Esophagus mucosa (tissue), 1 donor: ENCODE data around the gene STAB2. TPM values are rescaled to one million over a fixed set of nuclear protein-coding genes. Genes with fewer than 3 reads are reported as not detected.
"Not testable (repeated sequence)": the region's sequence is repeated elsewhere in the genome, so short reads cannot be mapped to it uniquely, and the experiment has no call there.

Experiments used
- ATAC-seq: fragments of 200-7000 bp; cut with Tn5 transposase; one replicate; pipeline ENCODE4 v1.9.1; 2020
- total RNA-seq: library from RNA; stranded (reverse); gene quantifications from one replicate; pipeline ENCODE4 v1.2.4, GENCODE V29; 2023
- donor health status: DM: yes; HTN: yes; CAD: no.

The STAB2 gene
- total RNA-seq, 1 donor from 2014 or later, result 0.16 TPM

- no peak for ATAC-seq
Measured at GRCh38 chr12:103588680-103589079, 1.6 kb downstream of the STAB2 start.

GRCh38 chr12:103589517-103589916 lies 2.4 kb downstream of the STAB2 start:
- ATAC-seq, result no peak

DNA sequence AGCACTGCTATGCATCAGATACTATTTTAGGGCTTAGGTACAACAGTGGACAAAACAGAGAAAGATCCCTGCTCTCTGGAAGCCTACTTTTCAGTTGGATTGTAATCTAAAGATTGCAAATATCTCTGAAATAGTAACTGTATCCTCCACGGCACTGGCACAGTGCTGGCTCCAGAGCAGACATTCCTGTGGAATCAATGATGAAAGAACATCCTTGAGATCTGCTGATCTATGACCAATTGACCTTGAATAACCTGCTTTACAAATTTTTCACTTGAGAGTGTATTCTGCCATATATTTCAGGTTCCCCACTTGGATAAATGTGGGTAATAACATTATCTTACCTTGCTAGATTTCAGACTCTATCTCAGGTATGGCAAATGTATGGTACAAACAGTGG lies 3.2 kb downstream of the STAB2 start:
- ATAC-seq, result no peak

GRCh38 chr12:103596981-103597380 lies 9.9 kb downstream of the STAB2 start:
- ATAC-seq, result no peak

- no peak for ATAC-seq
Measured at GRCh38 chr12:103599274-103599673, 12.2 kb downstream of the STAB2 start.

GRCh38 chr12:103600967-103601728 lies 14.1 kb downstream of the STAB2 start:
- no peak for ATAC-seq

DNA sequence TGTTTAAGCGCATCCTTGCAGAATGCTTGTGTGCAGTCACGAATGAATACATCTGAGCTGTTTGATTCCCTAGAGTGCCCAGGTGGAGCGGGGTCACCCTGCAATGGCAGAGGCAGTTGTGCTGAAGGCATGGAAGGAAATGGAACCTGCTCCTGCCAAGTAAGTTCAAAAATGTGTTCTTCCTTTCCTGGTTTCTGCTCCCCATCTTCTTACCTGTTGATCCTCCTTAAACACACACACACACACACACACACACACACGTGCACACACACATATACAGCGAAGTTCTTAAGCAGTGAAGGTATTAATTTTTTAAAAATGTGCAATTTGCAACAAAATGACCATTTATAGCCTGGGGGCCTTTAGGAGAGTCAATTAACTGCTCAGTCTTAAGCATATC lies 33.3 kb downstream of the STAB2 start:
- ATAC-seq, result no peak

- no peak for ATAC-seq
Measured at GRCh38 chr12:103623716-103624115, 36.6 kb downstream of the STAB2 start.

- ATAC-seq, result peak; percentile 85
Measured at GRCh38 chr12:103626498-103626897, 39.4 kb downstream of the STAB2 start.

DNA sequence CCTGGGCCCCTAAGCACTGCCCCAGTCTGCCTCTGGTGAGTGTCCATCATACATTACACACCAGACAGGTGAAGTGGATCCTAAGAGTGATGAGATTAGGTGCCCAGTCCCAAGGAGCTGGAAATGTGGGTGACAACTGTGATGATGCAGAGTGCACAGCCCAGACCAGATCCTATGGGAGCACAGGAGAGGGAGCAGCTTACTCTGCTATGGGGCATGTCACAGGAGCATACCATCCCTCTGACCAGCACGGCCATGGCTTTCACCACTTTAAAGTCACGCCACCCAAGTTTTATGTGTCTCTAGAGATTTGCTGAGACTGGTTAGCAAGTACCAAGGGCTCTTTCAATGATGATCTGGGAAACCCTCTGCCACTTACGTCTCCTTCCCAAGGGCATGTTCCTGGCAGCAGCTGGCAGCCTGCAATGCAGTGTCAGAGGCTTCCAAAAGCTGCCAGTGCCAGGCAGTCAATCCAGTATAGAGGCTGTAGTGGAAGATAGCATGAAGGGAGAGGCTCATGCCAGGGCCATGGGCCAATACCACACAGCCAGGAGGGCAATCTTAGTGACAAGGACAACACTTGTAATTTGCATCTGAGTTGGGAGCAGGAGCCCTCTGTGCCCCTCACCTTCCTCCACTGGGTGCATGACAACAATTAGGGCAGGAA lies 40.2 kb downstream of the STAB2 start:
- no peak for ATAC-seq

DNA sequence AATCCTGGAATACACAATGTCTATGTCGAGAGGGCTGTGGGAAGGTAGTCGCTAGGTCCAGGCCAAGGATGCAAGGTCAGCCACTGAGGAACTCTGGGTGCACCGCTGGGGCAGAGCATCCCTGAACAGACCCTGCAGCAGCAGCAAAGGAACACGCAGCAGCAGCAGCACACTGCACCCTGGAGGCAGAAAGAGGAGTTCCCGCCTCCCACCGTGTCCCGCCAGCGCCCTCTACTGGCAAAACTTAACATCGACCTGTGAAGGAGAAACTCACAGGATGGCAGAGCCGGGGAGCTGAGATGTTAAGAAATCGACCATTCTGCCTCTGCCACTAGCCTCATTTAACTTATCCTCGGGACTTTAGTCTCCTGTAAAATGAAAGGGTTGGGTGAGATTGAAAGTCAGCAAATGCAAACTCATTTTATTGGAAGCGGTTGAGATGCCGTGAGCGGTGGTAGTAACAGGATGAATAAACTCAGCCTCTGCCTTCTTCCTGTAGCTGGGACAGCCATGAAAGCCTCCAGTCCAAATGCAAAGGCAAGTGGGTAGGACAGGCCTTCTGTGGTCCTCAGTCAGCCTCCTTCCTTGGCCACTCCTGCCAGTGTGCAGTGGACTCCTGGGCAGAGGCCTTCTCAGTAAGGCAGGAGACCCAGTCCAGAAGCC lies 45.6 kb downstream of the STAB2 start:
- peak; percentile 83 for ATAC-seq

DNA sequence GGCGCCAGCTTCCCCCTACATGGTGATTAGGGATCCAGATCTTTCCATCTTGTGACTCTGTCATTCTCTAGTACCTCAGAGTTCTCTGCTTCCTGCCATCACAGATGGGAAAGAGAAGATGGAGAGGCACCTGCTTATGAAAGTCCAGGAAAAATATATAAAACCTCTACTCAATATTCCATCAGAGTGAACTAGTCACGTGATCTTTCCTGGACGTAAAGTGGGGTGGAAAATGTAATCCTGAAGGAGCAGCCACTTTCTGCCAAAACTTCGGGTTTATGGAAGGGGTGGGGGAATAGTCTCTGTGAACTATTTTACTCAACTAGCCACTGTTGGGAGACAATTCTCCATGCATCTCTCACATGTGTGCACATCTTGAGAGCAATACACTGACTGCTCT lies 47.7 kb downstream of the STAB2 start:
- no peak for ATAC-seq

DNA sequence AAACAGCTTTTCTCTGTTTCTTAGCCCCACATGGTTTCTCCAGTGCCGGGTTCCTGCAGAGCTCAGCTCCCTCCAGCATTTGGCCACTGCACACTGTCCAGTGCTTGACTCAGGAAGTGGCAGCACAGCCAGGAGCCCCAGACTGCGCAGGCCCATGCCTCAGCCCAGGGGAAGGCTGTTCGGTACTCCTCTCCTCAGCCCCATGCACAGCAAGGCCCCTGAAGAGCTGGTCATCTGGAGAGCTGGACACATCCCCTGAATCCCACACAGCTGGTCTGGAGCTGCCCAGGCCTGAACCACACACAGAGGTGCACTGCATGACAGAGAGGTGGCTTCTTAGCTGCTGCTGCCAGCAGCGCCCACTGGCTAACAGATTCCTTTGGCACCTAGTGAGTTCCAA lies 48.3 kb downstream of the STAB2 start:
- ATAC-seq, result no peak

- no peak for ATAC-seq
Measured at GRCh38 chr12:103637021-103637420, 49.9 kb downstream of the STAB2 start.

DNA sequence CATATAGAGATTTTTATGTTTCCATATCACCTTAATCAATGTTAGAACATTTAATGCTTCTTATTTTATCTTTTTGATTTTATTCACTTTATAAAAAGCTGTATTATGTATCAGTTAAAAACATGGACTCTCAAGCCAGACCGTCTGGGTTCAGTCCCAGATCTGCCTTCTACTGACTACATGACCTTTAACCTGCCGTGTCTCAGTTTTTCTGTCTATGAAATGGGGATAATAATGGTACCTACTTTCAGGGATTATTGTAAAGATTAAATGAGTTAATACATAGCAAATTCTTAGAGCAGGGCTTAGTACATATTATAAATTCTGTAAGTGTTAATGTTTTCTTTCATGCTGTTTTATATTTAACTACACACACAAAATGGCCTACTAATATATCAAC lies 50.4 kb downstream of the STAB2 start:
- no peak for ATAC-seq

DNA sequence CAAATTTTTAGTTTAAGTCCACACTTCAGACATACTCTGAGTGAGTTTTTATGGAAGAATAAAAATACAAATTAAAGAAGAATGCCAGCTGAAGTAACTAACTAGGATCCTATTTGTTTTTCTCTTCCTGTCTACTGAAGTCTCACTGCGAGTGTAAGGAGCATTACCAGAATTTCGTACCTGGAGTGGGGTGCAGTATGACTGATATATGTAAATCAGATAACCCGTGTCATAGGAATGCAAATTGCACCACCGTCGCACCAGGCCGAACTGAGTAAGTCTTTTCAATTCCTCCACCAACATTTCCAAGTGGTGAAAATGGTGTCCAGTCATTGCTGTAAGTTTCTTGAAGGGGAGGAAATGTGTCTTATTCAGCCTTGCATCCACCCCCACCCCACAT lies 52.9 kb downstream of the STAB2 start:
- ATAC-seq, result no peak

DNA sequence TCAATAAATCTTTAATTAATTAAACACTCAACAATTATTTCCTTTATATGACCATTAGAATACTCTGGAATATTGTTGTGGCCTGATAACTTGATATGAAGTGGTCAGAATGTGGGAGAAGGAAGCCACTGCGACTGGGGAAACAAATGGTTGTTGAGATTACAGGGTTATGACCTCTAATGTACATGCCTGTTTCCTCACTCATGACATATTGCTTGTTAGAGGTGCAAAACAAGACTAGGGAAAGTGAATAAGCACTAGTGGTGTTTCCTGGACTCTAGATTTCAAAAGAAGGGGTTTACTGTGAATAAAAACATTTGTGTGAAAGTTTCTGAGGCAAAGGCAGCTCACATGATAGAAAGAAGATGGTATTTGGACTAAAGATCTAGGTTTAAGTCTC lies 53.3 kb downstream of the STAB2 start:
- ATAC-seq, result no peak

- no peak for ATAC-seq
Measured at GRCh38 chr12:103640831-103641230, 53.8 kb downstream of the STAB2 start.

DNA sequence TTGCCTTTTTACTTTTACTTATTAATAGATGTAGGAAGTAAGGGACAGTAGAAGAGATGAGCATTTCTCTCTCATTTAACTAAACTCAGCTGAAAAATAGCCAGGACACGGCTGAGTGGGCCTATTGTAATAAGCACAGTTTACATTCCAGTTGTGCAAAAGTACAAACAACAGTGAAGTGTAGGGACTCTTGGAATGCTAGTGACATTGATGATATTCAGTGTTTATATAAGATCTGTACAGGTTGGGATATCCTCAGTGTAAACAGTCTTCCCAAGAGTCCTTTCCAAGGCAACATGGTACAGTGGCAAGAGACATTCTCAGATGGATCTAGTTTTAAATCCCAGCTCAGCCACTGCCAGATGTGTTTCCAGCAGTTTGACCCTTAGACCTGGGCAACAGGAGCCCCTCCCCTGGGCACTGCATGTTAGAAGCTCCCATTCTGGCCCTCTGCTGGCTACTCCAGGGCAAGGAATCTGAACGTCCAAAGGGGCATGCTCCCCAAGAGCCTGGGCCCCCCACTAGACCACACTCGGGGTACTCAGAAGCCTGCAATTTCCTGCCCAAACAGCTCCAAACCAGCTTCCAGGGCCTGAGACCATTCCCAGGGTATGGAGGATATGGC lies 55.3 kb downstream of the STAB2 start:
- ATAC-seq, result no peak

DNA sequence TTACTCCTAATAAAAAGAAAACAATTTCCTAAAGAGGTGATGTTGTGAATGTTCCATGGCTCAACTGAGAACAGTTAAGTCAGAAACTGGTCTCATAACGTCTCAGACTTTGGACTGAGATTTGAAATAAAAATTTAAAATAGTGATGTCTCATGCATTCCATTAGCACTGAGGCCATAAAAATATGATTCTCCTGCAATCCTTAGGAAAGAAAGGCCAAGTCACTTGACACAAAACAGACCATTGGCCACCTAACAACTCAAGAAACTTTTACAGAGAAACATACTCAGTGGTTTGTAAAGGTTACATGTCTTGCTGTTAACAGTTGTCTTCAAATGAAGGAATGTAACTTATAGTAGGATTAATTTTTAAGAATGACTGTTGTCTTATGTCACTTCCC lies 58.1 kb downstream of the STAB2 start:
- no peak for ATAC-seq

- no peak for ATAC-seq
Measured at GRCh38 chr12:103647267-103647666, 60.2 kb downstream of the STAB2 start.

GRCh38 chr12:103652808-103653207 lies 65.7 kb downstream of the STAB2 start:
- ATAC-seq, result no peak

- ATAC-seq, result not testable (repeated sequence)
Measured at GRCh38 chr12:103653568-103654173, 66.6 kb downstream of the STAB2 start.
